H1 (cell line): Measurements from ENCODE around the gene DAZAP2. TPM values are rescaled to one million over a fixed set of nuclear protein-coding genes. Genes with fewer than 3 reads are reported as not detected.

ENCODE experiments used
- CTCF ChIA-PET: fragments of 300-600 bp; sonication (Branson Sonifier 250); formaldehyde crosslinking; loops from one replicate; lab custom pipeline; 2021; ENCODE audit not compliant: partially characterized antibody; lab: Charles Lee
- POLR2A ChIA-PET: fragments of 300-600 bp; sonication (Branson Sonifier 250); formaldehyde crosslinking; loops from one replicate; lab custom pipeline; 2021; ENCODE audit warnings: inconsistent platforms; ENCODE audit not compliant: partially characterized antibody; lab: Charles Lee
- DNase-seq, 2 experiments: peaks; one replicate each; pipeline versions ENCODE4 v3.0.0 to v3.0.0-alpha.2; 2010 to 2022; ENCODE audit warnings: low spot score in 2 of 2, low read depth in 1 of 2, mixed read lengths in 1 of 2
- FAIRE-seq: peaks from 2 replicates; lab custom pipeline; 2011; peaks lifted over from hg19 to GRCh38; lab: Jason Lieb, UNC
- H2AFZ ChIP-seq: 2 replicates; pipeline ENCODE4 v1.8.1; 2012; ENCODE audit warnings: low read length, inconsistent platforms
- H2AK5ac ChIP-seq: 2 replicates; pipeline ENCODE4 v1.6.1; 2013; ENCODE audit warnings: low read depth, low read length
- H2BK120ac ChIP-seq: replicated peaks from 2 replicates; pipeline ENCODE3; 2013; ENCODE audit warnings: low read depth, low read length, inconsistent platforms
- H2BK12ac ChIP-seq: 2 replicates; pipeline ENCODE4 v1.6.1; 2013; ENCODE audit warnings: low read depth, low read length
- H2BK15ac ChIP-seq: 2 replicates; pipeline ENCODE4 v1.6.1; 2013; ENCODE audit warnings: low read length
- H2BK20ac ChIP-seq: 2 replicates; pipeline ENCODE4 v1.6.1; 2013; ENCODE audit warnings: low read length
- H2BK5ac ChIP-seq: 2 replicates; pipeline ENCODE4 v1.6.1; 2013; ENCODE audit warnings: low read depth, low read length
- H3K14ac ChIP-seq: 2 replicates; pipeline ENCODE4 v1.6.1; 2013; ENCODE audit warnings: inconsistent platforms; ENCODE audit not compliant: insufficient read length
- H3K18ac ChIP-seq: 2 replicates; pipeline ENCODE4 v1.6.1; 2013; ENCODE audit warnings: low read length; ENCODE audit errors: extremely low read depth
- H3K23ac ChIP-seq: 2 replicates; pipeline ENCODE4 v1.6.1; 2013; ENCODE audit warnings: inconsistent platforms; ENCODE audit not compliant: insufficient read length
- H3K23me2 ChIP-seq: 2 replicates; pipeline ENCODE4 v1.6.1; 2013; ENCODE audit warnings: low read depth, low read length
- H3K27ac ChIP-seq: 2 replicates; pipeline ENCODE4 v1.6.1; 2011; ENCODE audit warnings: low read depth, low read length, inconsistent platforms
- H3K27me3 ChIP-seq, 4 experiments: replicated peaks in 1 of 4; 1 replicate in 1 of 4; 2 replicates in 3 of 4; pipeline versions ENCODE4 v1.6.1 to v1.8.1; 2011 to 2013; ENCODE audit warnings: low read length in 3 of 4, mild to moderate bottlenecking in 3 of 4, inconsistent platforms in 2 of 4, mixed read lengths in 2 of 4, moderate library complexity in 1 of 4; ENCODE audit not compliant: control insufficient read depth in 3 of 4, insufficient read depth in 3 of 4; ENCODE audit errors: extremely low read depth in 1 of 4
- H3K36me3 ChIP-seq, 4 experiments: 2 replicates each; pipeline versions ENCODE4 v1.6.1 to v1.8.1; 2011 to 2013; ENCODE audit warnings: mild to moderate bottlenecking in 4 of 4, low read length in 3 of 4, moderate library complexity in 2 of 4, control low read depth in 1 of 4, inconsistent platforms in 1 of 4; ENCODE audit not compliant: insufficient read depth in 4 of 4, control insufficient read depth in 2 of 4
- H3K4ac ChIP-seq: replicated peaks from 2 replicates; pipeline ENCODE3; 2013; ENCODE audit warnings: low read length, low read depth, mixed read lengths, inconsistent platforms; ENCODE audit not compliant: insufficient read length
- H3K4me1 ChIP-seq, 4 experiments: replicated peaks in 1 of 4; 1 replicate in 1 of 4; 2 replicates in 3 of 4; pipeline versions ENCODE4 v1.6.1 to v1.8.1; 2011 to 2013; ENCODE audit warnings: low read length in 3 of 4, inconsistent platforms in 2 of 4, mixed read lengths in 1 of 4; ENCODE audit not compliant: insufficient read depth in 4 of 4, control insufficient read depth in 3 of 4
- H3K4me2 ChIP-seq, 2 experiments: 2 replicates each; pipeline versions ENCODE4 v1.6.1 to v1.8.1; 2011 to 2013; ENCODE audit warnings: low read depth in 2 of 2, low read length in 2 of 2, control low read depth in 1 of 2, inconsistent platforms in 1 of 2, mild to moderate bottlenecking in 1 of 2; ENCODE audit not compliant: insufficient read depth in 1 of 2
- H3K4me3 ChIP-seq, 4 experiments: fragments of 200-600, 300-600 bp in 1 of 4; sonication (generic), shearing (Covaris generic), sonication (Bioruptor Twin) in 1 of 4; 2 replicates each; pipeline versions ENCODE4 v1.5.1 to v1.8.1; 2011 to 2016; ENCODE audit warnings: low read length in 4 of 4, low read depth in 3 of 4, control low read depth in 2 of 4, inconsistent platforms in 2 of 4, mild to moderate bottlenecking in 2 of 4, mixed read lengths in 1 of 4, moderate library complexity in 1 of 4; ENCODE audit not compliant: insufficient read depth in 2 of 4; ENCODE audit errors: extremely low read depth in 1 of 4
- H3K56ac ChIP-seq: replicated peaks from 2 replicates; pipeline ENCODE3; 2013; ENCODE audit warnings: low read depth, mild to moderate bottlenecking, mixed read lengths, low read length, inconsistent platforms; ENCODE audit not compliant: insufficient read length
- H3K79me1 ChIP-seq: 2 replicates; pipeline ENCODE4 v1.6.1; 2013; ENCODE audit warnings: low read depth, low read length, control low read depth
- H3K79me2 ChIP-seq, 2 experiments: 2 replicates each; pipeline versions ENCODE4 v1.6.1 to v1.8.1; 2012 to 2013; ENCODE audit warnings: low read length in 2 of 2, mild to moderate bottlenecking in 2 of 2, inconsistent platforms in 1 of 2; ENCODE audit not compliant: insufficient read depth in 2 of 2, control insufficient read depth in 1 of 2
- H3K9ac ChIP-seq, 4 experiments: replicated peaks in 1 of 4; 1 replicate in 1 of 4; 2 replicates in 3 of 4; pipeline versions ENCODE4 v1.6.1 to v1.8.1; 2011 to 2013; ENCODE audit warnings: low read depth in 3 of 4, low read length in 3 of 4, control low read depth in 2 of 4, mild to moderate bottlenecking in 2 of 4, moderate library complexity in 2 of 4, inconsistent platforms in 1 of 4; ENCODE audit errors: extremely low read depth in 1 of 4
- H3K9me3 ChIP-seq, 2 experiments: 2 replicates each; pipeline versions ENCODE4 v1.6.1 to v1.8.1; 2012 to 2013; ENCODE audit warnings: mild to moderate bottlenecking in 2 of 2, moderate library complexity in 2 of 2, control low read depth in 1 of 2, inconsistent platforms in 1 of 2, low read depth in 1 of 2, low read length in 1 of 2, mixed read lengths in 1 of 2; ENCODE audit not compliant: insufficient read depth in 2 of 2
- H4K20me1 ChIP-seq, 2 experiments: replicated peaks in 1 of 2; 2 replicates each; pipeline versions ENCODE3 to v1.8.1; 2011 to 2013; ENCODE audit warnings: inconsistent platforms in 2 of 2, low read length in 2 of 2, mild to moderate bottlenecking in 1 of 2; ENCODE audit not compliant: insufficient read depth in 2 of 2, control insufficient read depth in 1 of 2
- H4K5ac ChIP-seq: 2 replicates; pipeline ENCODE4 v1.6.1; 2013; ENCODE audit warnings: low read length, low read depth, mixed read lengths, inconsistent platforms; ENCODE audit not compliant: insufficient read length
- H4K8ac ChIP-seq: 2 replicates; pipeline ENCODE4 v1.8.0; 2013; ENCODE audit warnings: mild to moderate bottlenecking, moderate library complexity, low read length, inconsistent platforms; ENCODE audit not compliant: insufficient read depth; ENCODE audit errors: extremely low read depth
- H4K91ac ChIP-seq: replicated peaks from 2 replicates; pipeline ENCODE3; 2013; ENCODE audit warnings: low read length, mixed read lengths, inconsistent platforms; ENCODE audit not compliant: insufficient read length
- BRCA1 ChIP-seq: IDR thresholded peaks from 2 replicates; pipeline ENCODE4 v1.6.1; 2012; ENCODE audit warnings: low read depth, low read length, improper control_type of control experiment
- POU5F1 ChIP-seq: IDR thresholded peaks from 2 replicates; pipeline ENCODE4 v1.6.1; 2011; ENCODE audit warnings: low read depth, mild to moderate bottlenecking, low read length, moderate library complexity
- RFX5 ChIP-seq: IDR thresholded peaks from 2 replicates; pipeline ENCODE4 v1.6.1; 2011; ENCODE audit warnings: low read depth, low read length, improper control_type of control experiment, borderline replicate concordance
- SP2 ChIP-seq: IDR thresholded peaks from 2 replicates; pipeline ENCODE4 v1.6.1; 2012; ENCODE audit warnings: mild to moderate bottlenecking, low read length, inconsistent platforms
- SP4 ChIP-seq: IDR thresholded peaks from 2 replicates; pipeline ENCODE4 v1.6.1; 2012; ENCODE audit warnings: low read length, inconsistent platforms
- TAF7 ChIP-seq: optimal IDR thresholded peaks from 2 replicates; pipeline ENCODE3; 2011; ENCODE audit warnings: low read depth, mild to moderate bottlenecking, inconsistent platforms, low read length, moderate library complexity, borderline replicate concordance
- TBP ChIP-seq: IDR thresholded peaks from 2 replicates; pipeline ENCODE4 v1.6.1; 2011; ENCODE audit warnings: low read depth, low read length, improper control_type of control experiment
- WGBS, 2 experiments: shearing (Covaris generic) in 1 of 2; methylation state at CpG; one replicate each; pipeline versions ENCODE4 v1.1.6 to v1.1.7; 2013 to 2015; ENCODE audit warnings: low lambda C conversion rate in 2 of 2, mixed read lengths in 2 of 2, inconsistent platforms in 1 of 2, low coverage in 1 of 2, missing lambda C conversion rate in 1 of 2; ENCODE audit not compliant: insufficient replicate concordance in 2 of 2, insufficient coverage in 1 of 2, insufficient read length in 1 of 2; ENCODE audit errors: extremely low coverage in 1 of 2, missing lambda C conversion rate in 1 of 2; 5-methylcytosine and 5-hydroxymethylcytosine counted together
- polyA plus RNA-seq, 7 experiments: library from polyadenylated mRNA; depleted of rRNA in 3 of 7; stranded (reverse) in 5 of 7; unstranded in 2 of 7; fragments of >200 nt in 5 of 7; fragments of 200-250 nt in 2 of 7; gene quantifications; 1 replicate in 5 of 7; 2 replicates in 1 of 7; 4 replicates in 1 of 7; pipeline versions ENCODE4 v1.2.1 to v1.2.3, GENCODE V29; 2011 to 2013; ENCODE audit warnings: missing spikeins in 2 of 7, mixed read lengths in 2 of 7
- total RNA-seq: library from RNA; stranded (reverse); fragmentation: NEBNext Ultra II Directional; extraction: Animal tissue kit (Norgen Biotek cat#: 25700); gene quantifications from 2 replicates; pipeline ENCODE4 v1.2.1, GENCODE V29; 2021
- TF ChIP-seq, protein P1 (sequence below): IDR thresholded peaks from 2 replicates; pipeline ENCODE4 v1.6.1; 2011; ENCODE audit warnings: low read length, improper control_type of control experiment

The DAZAP2 gene
- total and polyA plus RNA-seq, 2 of the 8 experiments (the other 6 are each of a cell fraction or from before 2014, with no cell fraction given), result 27.1 to 77.2 TPM

DNA sequence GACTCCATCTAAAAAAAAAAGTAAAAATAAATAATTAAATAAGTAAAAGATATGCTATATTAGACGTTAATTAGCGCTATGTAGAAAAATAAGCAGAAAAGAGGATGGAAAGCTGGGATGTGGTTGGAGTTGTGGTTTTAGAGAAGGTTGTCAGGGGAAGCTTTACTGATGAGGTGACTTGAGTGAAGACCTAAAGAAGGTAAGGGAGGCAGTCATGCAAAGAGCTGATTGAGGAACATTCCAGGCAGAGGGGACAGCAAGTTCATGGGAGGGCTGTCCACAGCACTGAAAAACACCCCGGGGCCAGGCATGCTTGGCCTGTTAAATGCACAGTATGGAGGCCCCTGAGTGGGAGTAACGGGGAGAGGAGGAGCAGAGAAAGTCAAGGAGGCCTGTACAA, 15.9 kb downstream of the DAZAP2 start:
- no peak overlapping the region for H4K91ac ChIP-seq
- H2BK120ac ChIP-seq, result no peak overlapping the region
- no peak overlapping the region for H3K23ac ChIP-seq
- POLR2A ChIA-PET, result interaction anchor here (1.2 to 2.8 kb wide), 3 partner anchors 9 to 171 kb away, joined by 3 to 9 read pairs (median 4); partner anchors contain the start of genes CSRNP2 and DAZAP2
- H3K56ac ChIP-seq, result no peak overlapping the region
- no peak overlapping the region for H3K14ac ChIP-seq
- H3K23me2 ChIP-seq, result no peaks in the 10 kb centered on the region
- no peak overlapping the region for H2AK5ac ChIP-seq
- no peak overlapping the region for H2BK5ac ChIP-seq
- H3K4me1 ChIP-seq, result peaks cover 0 to 5% (median 0%) of the 10 kb centered on the region in 4 experiments; a peak in 1 of 7 replicates
- H3K27me3 ChIP-seq, result no peaks in the 10 kb centered on the region
- H3K4ac ChIP-seq, result no peak overlapping the region
- DNase-seq (no peak), FAIRE-seq (no peak)
- H3K36me3 ChIP-seq, result no peaks in the 10 kb centered on the region; a peak in 2 of 8 replicates
- no peak overlapping the region for H2BK15ac ChIP-seq
- no peaks in the 10 kb centered on the region for H4K20me1 ChIP-seq
- H3K4me2 ChIP-seq, result no peak overlapping the region
- 93% methylated on average over 4 of the region's 4 CpGs; no CpG with 5 or more reads in 1 of the 2 experiments for WGBS, 2 experiments
- H2BK20ac ChIP-seq, result no peak overlapping the region
- H2AFZ ChIP-seq, result no peak overlapping the region
- H2BK12ac ChIP-seq, result no peak overlapping the region
- H3K9ac ChIP-seq, result no peak overlapping the region
- H4K8ac ChIP-seq, result no peak overlapping the region
- no peak overlapping the region for H4K5ac ChIP-seq
- no peaks in the 10 kb centered on the region for H3K79me2 ChIP-seq
- CTCF ChIA-PET, result interaction anchor here (0.6 to 3.9 kb wide), 6 partner anchors 8 to 780 kb away, joined by 4 to 44 read pairs (median 5); partner anchors contain the start of gene POU6F1
- no peak overlapping the region for H3K4me3 ChIP-seq
- H3K79me1 ChIP-seq, result no peaks in the 10 kb centered on the region
- no peak overlapping the region for H3K18ac ChIP-seq
- no peak overlapping the region for H3K27ac ChIP-seq
- H3K9me3 ChIP-seq, result no peaks in the 10 kb centered on the region
- TF ChIP-seq RFX5 (no peak), SP2 (no peak), TBP (no peak), POU5F1 (no peak), TAF7 (no peak), BRCA1 (no peak), SP4 (no peak)
- TF ChIP-seq, protein P1, sequence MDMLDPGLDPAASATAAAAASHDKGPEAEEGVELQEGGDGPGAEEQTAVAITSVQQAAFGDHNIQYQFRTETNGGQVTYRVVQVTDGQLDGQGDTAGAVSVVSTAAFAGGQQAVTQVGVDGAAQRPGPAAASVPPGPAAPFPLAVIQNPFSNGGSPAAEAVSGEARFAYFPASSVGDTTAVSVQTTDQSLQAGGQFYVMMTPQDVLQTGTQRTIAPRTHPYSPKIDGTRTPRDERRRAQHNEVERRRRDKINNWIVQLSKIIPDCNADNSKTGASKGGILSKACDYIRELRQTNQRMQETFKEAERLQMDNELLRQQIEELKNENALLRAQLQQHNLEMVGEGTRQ, result no peak
